K562 (cell line): Measurements from ENCODE around the gene RNF180. TPM values are rescaled to one million over a fixed set of nuclear protein-coding genes. Genes with fewer than 3 reads are reported as not detected.

ENCODE experiments used
- BDP1 ChIP-seq: IDR thresholded peaks from 3 replicates; pipeline ENCODE4 v1.6.1; 2011; ENCODE audit not compliant: insufficient read length, insufficient read depth
- CAMTA2 ChIP-seq: fragments of 250-450 bp; sonication (Bioruptor Pico); conservative IDR thresholded peaks from 2 replicates; pipeline ENCODE4 v1.5.1; 2022
- L3MBTL2 ChIP-seq: fragments of 450-650 bp; IDR thresholded peaks from 2 replicates; pipeline ENCODE4 v1.6.1; 2016; ENCODE audit warnings: mild to moderate bottlenecking, moderate library complexity
- NCOA4 ChIP-seq: fragments of 450-650 bp; IDR thresholded peaks from 2 replicates; pipeline ENCODE4 v1.6.1; 2018; ENCODE audit warnings: mild to moderate bottlenecking; ENCODE audit not compliant: partially characterized antibody
- TCF7 ChIP-seq: sonication (generic); IDR thresholded peaks from 2 replicates; pipeline ENCODE4 v1.6.1; 2016; ENCODE audit warnings: antibody characterized with exemption, borderline replicate concordance
- TOE1 ChIP-seq, 2 experiments: fragments of 450-650 bp in 1 of 2; sonication (generic) in 1 of 2; formaldehyde crosslinking in 1 of 2; IDR thresholded peaks; 2 replicates each; pipeline versions ENCODE4 v1.7.1 to v1.8.0; 2016 to 2022; ENCODE audit warnings: borderline replicate concordance in 2 of 2, mild to moderate bottlenecking in 2 of 2, antibody characterized with exemption in 1 of 2, inconsistent platforms in 1 of 2, low read depth in 1 of 2, missing genetic modification reagents in 1 of 2, moderate library complexity in 1 of 2
- ZC3H8 ChIP-seq: fragments of 450-650 bp; IDR thresholded peaks from 2 replicates; pipeline ENCODE4 v1.6.1; 2017
- ZNF24 ChIP-seq: fragments of 450-650 bp; IDR thresholded peaks from 2 replicates; pipeline ENCODE4 v1.6.1; 2016
- polyA plus RNA-seq, 8 experiments: library from polyadenylated mRNA; depleted of rRNA in 4 of 8; stranded (reverse) in 5 of 8; unstranded in 3 of 8; fragments of >200 nt; fragmentation: Nextera tagmentation in 2 of 8; fragmentation: Illumina TruSeq in 1 of 8; extraction: Ambion mirVana in 2 of 8; extraction: Trizol in 1 of 8; gene quantifications; 2 replicates each; pipeline versions ENCODE4 v1.2.1 to v1.2.3, GENCODE V29; 2011 to 2014; ENCODE audit warnings: inconsistent platforms in 1 of 8, missing spikeins in 1 of 8
- total RNA-seq, 7 experiments: library from RNA; depleted of rRNA in 6 of 7; stranded (reverse); fragments of >200 nt in 6 of 7; fragmentation: Illumina TruSeq in 2 of 7; extraction: Trizol in 2 of 7; gene quantifications; 2 replicates each; pipeline versions ENCODE4 v1.2.1 to v1.2.3, GENCODE V29; 2011 to 2021; ENCODE audit warnings: low replicate concordance in 1 of 7
- TF ChIP-seq, protein P1 (sequence below): fragments of 200-800 bp; sonication (Bioruptor generic); IDR thresholded peaks from 2 replicates; pipeline ENCODE4 v1.6.1; 2016; ENCODE audit warnings: missing genetic modification characterization, missing compliant biosample characterization
- TF ChIP-seq, protein P2 (sequence below): fragments of 250-450 bp; sonication (Bioruptor Pico); IDR thresholded peaks from 2 replicates; pipeline ENCODE4 v1.8.0; 2021; ENCODE audit warnings: moderate library complexity, mild to moderate bottlenecking, inconsistent platforms

Gene RNF180
- total and polyA plus RNA-seq, 9 of the 15 experiments (the other 6 are each of a cell fraction or from before 2014, with no cell fraction given) = 0.05 TPM; not detected in 8

GRCh38 chr5:64195981-64196380 lies 30.3 kb downstream of the RNF180 start (continued):
- TF ChIP-seq, protein P1, sequence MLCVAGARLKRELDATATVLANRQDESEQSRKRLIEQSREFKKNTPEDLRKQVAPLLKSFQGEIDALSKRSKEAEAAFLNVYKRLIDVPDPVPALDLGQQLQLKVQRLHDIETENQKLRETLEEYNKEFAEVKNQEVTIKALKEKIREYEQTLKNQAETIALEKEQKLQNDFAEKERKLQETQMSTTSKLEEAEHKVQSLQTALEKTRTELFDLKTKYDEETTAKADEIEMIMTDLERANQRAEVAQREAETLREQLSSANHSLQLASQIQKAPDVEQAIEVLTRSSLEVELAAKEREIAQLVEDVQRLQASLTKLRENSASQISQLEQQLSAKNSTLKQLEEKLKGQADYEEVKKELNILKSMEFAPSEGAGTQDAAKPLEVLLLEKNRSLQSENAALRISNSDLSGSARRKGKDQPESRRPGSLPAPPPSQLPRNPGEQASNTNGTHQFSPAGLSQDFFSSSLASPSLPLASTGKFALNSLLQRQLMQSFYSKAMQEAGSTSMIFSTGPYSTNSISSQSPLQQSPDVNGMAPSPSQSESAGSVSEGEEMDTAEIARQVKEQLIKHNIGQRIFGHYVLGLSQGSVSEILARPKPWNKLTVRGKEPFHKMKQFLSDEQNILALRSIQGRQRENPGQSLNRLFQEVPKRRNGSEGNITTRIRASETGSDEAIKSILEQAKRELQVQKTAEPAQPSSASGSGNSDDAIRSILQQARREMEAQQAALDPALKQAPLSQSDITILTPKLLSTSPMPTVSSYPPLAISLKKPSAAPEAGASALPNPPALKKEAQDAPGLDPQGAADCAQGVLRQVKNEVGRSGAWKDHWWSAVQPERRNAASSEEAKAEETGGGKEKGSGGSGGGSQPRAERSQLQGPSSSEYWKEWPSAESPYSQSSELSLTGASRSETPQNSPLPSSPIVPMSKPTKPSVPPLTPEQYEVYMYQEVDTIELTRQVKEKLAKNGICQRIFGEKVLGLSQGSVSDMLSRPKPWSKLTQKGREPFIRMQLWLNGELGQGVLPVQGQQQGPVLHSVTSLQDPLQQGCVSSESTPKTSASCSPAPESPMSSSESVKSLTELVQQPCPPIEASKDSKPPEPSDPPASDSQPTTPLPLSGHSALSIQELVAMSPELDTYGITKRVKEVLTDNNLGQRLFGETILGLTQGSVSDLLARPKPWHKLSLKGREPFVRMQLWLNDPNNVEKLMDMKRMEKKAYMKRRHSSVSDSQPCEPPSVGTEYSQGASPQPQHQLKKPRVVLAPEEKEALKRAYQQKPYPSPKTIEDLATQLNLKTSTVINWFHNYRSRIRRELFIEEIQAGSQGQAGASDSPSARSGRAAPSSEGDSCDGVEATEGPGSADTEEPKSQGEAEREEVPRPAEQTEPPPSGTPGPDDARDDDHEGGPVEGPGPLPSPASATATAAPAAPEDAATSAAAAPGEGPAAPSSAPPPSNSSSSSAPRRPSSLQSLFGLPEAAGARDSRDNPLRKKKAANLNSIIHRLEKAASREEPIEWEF (CRISPR knock-in tag) = no peak
- no peak for TF ChIP-seq ZC3H8
- TF ChIP-seq ZNF24 = no peak
- TF ChIP-seq TCF7 = no peak
- no peak for TF ChIP-seq CAMTA2 (CRISPR knock-in tag)
- TF ChIP-seq, protein P2, sequence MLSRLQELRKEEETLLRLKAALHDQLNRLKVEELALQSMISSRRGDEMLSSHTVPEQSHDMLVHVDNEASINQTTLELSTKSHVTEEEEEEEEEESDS (CRISPR knock-in tag) = no peak
- TF ChIP-seq TOE1 (IDR thresholded peaks at IDR 0.05; ENCODE audit: borderline replicate concordance) = no peak
- no peak for TF ChIP-seq TOE1 (CRISPR knock-in tag; IDR thresholded peaks at IDR 0.05; ENCODE audit: borderline replicate concordance, low read depth)
- TF ChIP-seq NCOA4 = no peak
- TF ChIP-seq L3MBTL2 = no peak
- TF ChIP-seq BDP1 = no peak
